Body of pancreas (tissue), 4 donors: Measurements from ENCODE around the gene KRTAP10-12.

ENCODE experiments used
- CTCF ChIP-seq, 7 experiments: fragments of 450-650 bp in 4 of 7; fragments of 200-600 bp in 3 of 7; sonication (generic) in 3 of 7; IDR thresholded peaks; one replicate each; pipeline ENCODE4 v1.5.1; 2016 to 2019; ENCODE audit warnings: antibody characterized with exemption in 7 of 7
- POLR2A ChIP-seq, 3 donors: fragments of 450-650 bp; IDR thresholded peaks; one replicate each; pipeline ENCODE4 v1.6.1; 2016; ENCODE audit warnings: antibody characterized with exemption in 3 of 3, mild to moderate bottlenecking in 2 of 3

GRCh38 chr21:44671911-44672310 lies 25.1 kb upstream of the KRTAP10-12 start:
- no peak for TF ChIP-seq POLR2A (IDR thresholded peaks at IDR 0.05)
- TF ChIP-seq CTCF (IDR thresholded peaks at IDR 0.05): no peak
